Measurements from ENCODE around the gene ACAD10. TPM values are rescaled to one million over a fixed set of nuclear protein-coding genes. Genes with fewer than 3 reads are reported as not detected.
"Not testable (repeated sequence)": the region's sequence is repeated elsewhere in the genome, so short reads cannot be mapped to it uniquely, and the experiment has no call there.

The ACAD10 gene
- total and polyA plus RNA-seq, 2 experiments from 2014 or later, result 24.2 to 32.5 TPM

- no peaks in the 10 kb centered on the region for H3K9me3 ChIP-seq (ENCODE audit: low read depth)
- DNase-seq (ENCODE audit: low spot score), result no peak
- TF ChIP-seq EZH2phosphoT487 (IDR thresholded peaks at IDR 0.05; ENCODE audit: low read depth, severe bottlenecking, unreplicated experiment), result no peak
- TF ChIP-seq CTCF (IDR thresholded peaks at IDR 0.05; ENCODE audit: poor library complexity), result no peak
- no peak for TF ChIP-seq EZH2 (IDR thresholded peaks at IDR 0.05; ENCODE audit: borderline replicate concordance)
- no peak overlapping the region for H3K4me3 ChIP-seq
- H3K36me3 ChIP-seq (replicated peaks; ENCODE audit: insufficient read depth, low read depth), result peaks cover 3% of the 10 kb centered on the region
- H2AFZ ChIP-seq, result no peak overlapping the region
- H3K79me2 ChIP-seq, result peaks cover 3% of the 10 kb centered on the region
- peak overlapping the region; percentile 45 for H3K27ac ChIP-seq
- H3K27me3 ChIP-seq, result no peaks in the 10 kb centered on the region
- H3K4me1 ChIP-seq (ENCODE audit: insufficient read depth), result peaks cover 22% of the 10 kb centered on the region
- H3K4me2 ChIP-seq, result no peak overlapping the region
- 88% methylated on average over 5 of the region's 5 CpGs for WGBS (ENCODE audit: low lambda C conversion rate, missing lambda C conversion rate)
- no peaks in the 10 kb centered on the region for H4K20me1 ChIP-seq (ENCODE audit: insufficient read depth, poor library complexity, severe bottlenecking)
- H3K9me2 ChIP-seq (replicated peaks; ENCODE audit: insufficient read depth), result no peaks in the 10 kb centered on the region
Observed at GRCh38 chr12:111645433-111645832, 40.4 kb upstream of the ACAD10 start.

GRCh38 chr12:111650912-111651311 lies 34.9 kb upstream of the ACAD10 start:
- H3K27me3 ChIP-seq, result no peaks in the 10 kb centered on the region
- WGBS (ENCODE audit: low lambda C conversion rate, missing lambda C conversion rate), result 94% methylated on average over 7 of the region's 7 CpGs
- H3K36me3 ChIP-seq (replicated peaks; ENCODE audit: insufficient read depth, low read depth), result peaks cover 3% of the 10 kb centered on the region
- no peaks in the 10 kb centered on the region for H3K4me1 ChIP-seq (ENCODE audit: insufficient read depth)
- no peak for DNase-seq (ENCODE audit: low spot score)
- no peaks in the 10 kb centered on the region for H3K79me2 ChIP-seq
- no peaks in the 10 kb centered on the region for H3K9me3 ChIP-seq (ENCODE audit: low read depth)
- no peaks in the 10 kb centered on the region for H3K9me2 ChIP-seq (replicated peaks; ENCODE audit: insufficient read depth)
- no peak overlapping the region for H3K27ac ChIP-seq
- H3K4me3 ChIP-seq, result no peak overlapping the region
- no peaks in the 10 kb centered on the region for H4K20me1 ChIP-seq (ENCODE audit: insufficient read depth, poor library complexity, severe bottlenecking)
- H3K4me2 ChIP-seq, result no peak overlapping the region
- no peak overlapping the region for H2AFZ ChIP-seq
- TF ChIP-seq EZH2phosphoT487 (IDR thresholded peaks at IDR 0.05; ENCODE audit: low read depth, severe bottlenecking, unreplicated experiment), result no peak
- TF ChIP-seq EZH2 (IDR thresholded peaks at IDR 0.05; ENCODE audit: borderline replicate concordance), result no peak
- TF ChIP-seq CTCF (IDR thresholded peaks at IDR 0.05; ENCODE audit: poor library complexity), result no peak

GRCh38 chr12:111652530-111652929 lies 33.3 kb upstream of the ACAD10 start:
- not testable (repeated sequence) for DNase-seq (ENCODE audit: low spot score); H3K4me3 ChIP-seq; H2AFZ ChIP-seq; H4K20me1 ChIP-seq (ENCODE audit: insufficient read depth, poor library complexity, severe bottlenecking); H3K9me3 ChIP-seq (ENCODE audit: low read depth); H3K4me2 ChIP-seq; H3K9me2 ChIP-seq (replicated peaks; ENCODE audit: insufficient read depth); H3K27ac ChIP-seq; H3K36me3 ChIP-seq (replicated peaks; ENCODE audit: insufficient read depth, low read depth); H3K4me1 ChIP-seq (ENCODE audit: insufficient read depth); H3K79me2 ChIP-seq; H3K27me3 ChIP-seq
- 95% methylated on average over 9 of the region's 9 CpGs for WGBS (ENCODE audit: low lambda C conversion rate, missing lambda C conversion rate)

- 95% methylated on average over 6 of the region's 6 CpGs for WGBS (ENCODE audit: low lambda C conversion rate, missing lambda C conversion rate)
Observed at GRCh38 chr12:111653596-111653995, 32.3 kb upstream of the ACAD10 start.

More at GRCh38 chr12:111653596-111653995, 32.3 kb upstream of the ACAD10 start:
- Histone ChIP-seq H3K4me1 (ENCODE audit: insufficient read depth) (no peaks in the 10 kb centered on the region), H3K27ac (no peak overlapping the region), H3K79me2 (no peaks in the 10 kb centered on the region), H3K4me3 (no peak overlapping the region), H3K27me3 (no peaks in the 10 kb centered on the region), H3K4me2 (no peak overlapping the region), H3K36me3 (replicated peaks; ENCODE audit: insufficient read depth, low read depth) (peaks cover 3% of the 10 kb centered on the region), H4K20me1 (ENCODE audit: insufficient read depth, poor library complexity, severe bottlenecking) (no peaks in the 10 kb centered on the region), H2AFZ (no peak overlapping the region), H3K9me3 (ENCODE audit: low read depth) (no peaks in the 10 kb centered on the region), H3K9me2 (replicated peaks; ENCODE audit: insufficient read depth) (no peaks in the 10 kb centered on the region)
- no peak for DNase-seq (ENCODE audit: low spot score)
- TF ChIP-seq CTCF (IDR thresholded peaks at IDR 0.05; ENCODE audit: poor library complexity) (no peak), EZH2 (IDR thresholded peaks at IDR 0.05; ENCODE audit: borderline replicate concordance) (no peak), EZH2phosphoT487 (IDR thresholded peaks at IDR 0.05; ENCODE audit: low read depth, severe bottlenecking, unreplicated experiment) (no peak)

Measured in hepatocyte (in vitro differentiated cells).